Heart right ventricle (tissue), 16 donors: ENCODE data around the gene WTIP. TPM values are rescaled to one million over a fixed set of nuclear protein-coding genes. Genes with fewer than 3 reads are reported as not detected.

Experiments
- ATAC-seq, 8 donors: fragments of 200-7000 bp; cut with Tn5 transposase; one replicate each; pipeline ENCODE4 v1.9.1; 2020; ENCODE audit warnings: mild to moderate bottlenecking in 8 of 8, moderate library complexity in 8 of 8, moderate number of reproducible peaks in 1 of 8
- DNase-seq, 2 donors: peaks; one replicate each; pipeline ENCODE4 v3.0.0-alpha.2; 2020
- H3K27ac ChIP-seq, 10 donors: fragments of 200-600 bp; sonication (generic) in 2 of 10; one replicate each; pipeline versions ENCODE4 v1.5.0 to v1.8.0; 2020 to 2022; ENCODE audit warnings: mild to moderate bottlenecking in 3 of 10
- H3K27me3 ChIP-seq, 7 donors: fragments of 200-600 bp; one replicate each; pipeline ENCODE4 v1.8.0; 2021 to 2022; ENCODE audit warnings: mild to moderate bottlenecking in 2 of 7
- H3K36me3 ChIP-seq, 9 donors: fragments of 200-600 bp; sonication (generic) in 1 of 9; one replicate each; pipeline versions ENCODE4 v1.5.0 to v1.8.0; 2020 to 2022; ENCODE audit warnings: mild to moderate bottlenecking in 2 of 9
- H3K4me1 ChIP-seq, 9 donors: fragments of 200-600 bp; sonication (generic) in 1 of 9; one replicate each; pipeline versions ENCODE4 v1.5.0 to v1.8.0; 2020 to 2022; ENCODE audit warnings: mild to moderate bottlenecking in 4 of 9
- H3K4me3 ChIP-seq, 10 donors: fragments of 200-600 bp; sonication (generic) in 2 of 10; one replicate each; pipeline versions ENCODE4 v1.5.0 to v1.8.0; 2020 to 2022; ENCODE audit warnings: mild to moderate bottlenecking in 7 of 10, moderate library complexity in 2 of 10
- H3K9me3 ChIP-seq, 11 donors: fragments of 200-600 bp in 10 of 11; sonication (generic) in 2 of 11; one replicate each; pipeline versions ENCODE4 v1.5.0 to v1.8.0; 2013 to 2022; ENCODE audit warnings: mild to moderate bottlenecking in 2 of 11, control low read depth in 1 of 11, moderate library complexity in 1 of 11
- CTCF ChIP-seq, 9 donors: fragments of 200-600 bp; sonication (generic) in 2 of 9; IDR thresholded peaks; one replicate each; pipeline versions ENCODE4 v1.5.0 to v1.8.0; 2021 to 2022; ENCODE audit warnings: antibody characterized with exemption in 9 of 9, mild to moderate bottlenecking in 5 of 9, moderate library complexity in 1 of 9
- WGBS, 2 donors: extraction: QIAGEN DNeasy Blood & Tissue Kit; methylation state at CpG; one replicate each; pipeline ENCODE4 v1.1.7; 2013; ENCODE audit warnings: inconsistent platforms in 1 of 2; 5-methylcytosine and 5-hydroxymethylcytosine counted together
- intact Hi-C, 10 donors: fragments of 100-400 bp; cut with DNase I; formaldehyde crosslinking; loops; one replicate each; pipeline versions ENCODE4 v1.11.1 to v1.14.2; 2022
- polyA plus RNA-seq, 2 donors: library from polyadenylated mRNA; stranded (reverse); fragments of 200-250 nt; gene quantifications; one replicate each; pipeline ENCODE4 v1.2.3, GENCODE V29; 2013
- total RNA-seq, 10 donors: library from RNA; stranded (reverse); fragmentation: NEBNext Ultra II Directional in 3 of 10; extraction: Animal tissue kit (Norgen Biotek cat#: 25700) in 3 of 10; gene quantifications; one replicate each; pipeline versions ENCODE4 v1.2.1 to v1.2.4, GENCODE V29; 2021 to 2023
- donor health status: Arrhythmogenic right ventricular cardiomyopathy.
- donor health status: ischemic (EF 13 %, LVEDD 7.1; RV severe dilation, severe dysfunction).
- donor health status: healthy with polysubstance abuse.
- donor health status: DM: no; HTN: yes; CAD: no.
- donor health status: DM: no; HTN: no; CAD: no.
- donor health status: ischemic (EF 25% LVEDD 6.9; RV normal size, moderate dysfunction).
- donor health status: ischemic (EF 25% LVEDD 5.7; RV mildly dilated, moderate dysfunction).
- donor health status: healthy.
- donor health status: DM: yes; HTN: yes; CAD: no.
- donor health status: Ischemic cardiomyopathy.
- donor health status: ischemic (EF 35%, LVEDD 5.7; RV mildly dilated, moderate dysfunction).
- donor health status: nonischemic (EF 11% LVEDD 7.7; RV severe dilation, severe dysfunction).
- donor health status: DM: yes; HTN: yes; CAD: no.
- donor health status: PGD.
- donor health status: ischemic (EF 29% LVEDD 5.4; RV normal size, mild dysfunction).
- donor health status: nonischemic (EF 23%, LVEDD 6.1; RV moderate dilation, normal function).

Gene WTIP
- total and polyA plus RNA-seq, 12 donors, result 4.8 to 30.0 (median 22.7) TPM

GRCh38 chr19:34525001-34525400 is 43.4 kb downstream of the WTIP start:
- DNase-seq, result no peak
- H3K27me3 ChIP-seq, result peaks cover 0 to 23% (median 4%) of the 10 kb centered on the region in 7 donors
- no peaks in the 10 kb centered on the region for H3K9me3 ChIP-seq
- no peak for TF ChIP-seq CTCF (IDR thresholded peaks at IDR 0.05)
- H3K36me3 ChIP-seq, result no peaks in the 10 kb centered on the region
- no peak overlapping the region for H3K27ac ChIP-seq
- H3K4me3 ChIP-seq, result no peak overlapping the region
- H3K4me1 ChIP-seq, result no peaks in the 10 kb centered on the region
- no peak for ATAC-seq
- intact Hi-C loops, result no loop called here
- whole genome bisulfite sequencing, 2 donors, result 73 to 83% methylated on average over 1 of the region's 1 CpG

GRCh38 chr19:34534206-34534605 is 52.6 kb downstream of the WTIP start:
- no peak for ATAC-seq
- intact Hi-C loops, result no loop called here

GRCh38 chr19:34539396-34539795 is 57.8 kb downstream of the WTIP start:
- Histone ChIP-seq H3K4me3 (no peak overlapping the region), H3K27me3 (peaks cover 0 to 9% (median 0%) of the 10 kb centered on the region in 7 donors), H3K36me3 (no peaks in the 10 kb centered on the region), H3K27ac (no peak overlapping the region), H3K4me1 (no peaks in the 10 kb centered on the region), H3K9me3 (peaks cover 0 to 24% (median 0%) of the 10 kb centered on the region in 11 donors)
- ATAC-seq, result no peak
- no peak for DNase-seq
- 64 to 65% methylated on average over 2 of the region's 2 CpGs for WGBS, 2 donors
- intact Hi-C loops, result no loop called here
- TF ChIP-seq CTCF (IDR thresholded peaks at IDR 0.05), result no peak

More at GRCh38 chr19:34534206-34534605, 52.6 kb downstream of the WTIP start:
- peaks cover 0 to 19% (median 4%) of the 10 kb centered on the region in 7 donors for H3K27me3 ChIP-seq
- H3K9me3 ChIP-seq, result no peaks in the 10 kb centered on the region
- no peak overlapping the region for H3K27ac ChIP-seq
- H3K4me1 ChIP-seq, result no peaks in the 10 kb centered on the region
- no peak overlapping the region for H3K4me3 ChIP-seq
- DNase-seq, result no peak
- H3K36me3 ChIP-seq, result no peaks in the 10 kb centered on the region
- no peak for TF ChIP-seq CTCF (IDR thresholded peaks at IDR 0.05)

- Histone ChIP-seq H3K4me1 (no peaks in the 10 kb centered on the region), H3K9me3 (peaks cover 0 to 24% (median 0%) of the 10 kb centered on the region in 11 donors), H3K4me3 (no peak overlapping the region), H3K36me3 (no peaks in the 10 kb centered on the region), H3K27me3 (peaks cover 0 to 9% (median 0%) of the 10 kb centered on the region in 7 donors), H3K27ac (no peak overlapping the region)
- 68 to 82% methylated on average over 3 of the region's 3 CpGs for WGBS, 2 donors
- intact Hi-C loops, result loop anchor here in 1 of 10 donors (10.0 kb wide), 1 partner anchor 716 kb away; no protein-coding TSS in a partner anchor
- no peak for DNase-seq
- TF ChIP-seq CTCF (IDR thresholded peaks at IDR 0.05), result no peak
- no peak for ATAC-seq
Observed at GRCh38 chr19:34540811-34541557, 59.4 kb downstream of the WTIP start.
